Stimulated activated CD4-positive, alpha-beta T cell treated with anti-CD3 and anti-CD28 coated beads, Interleukin-12 subunit alpha, Interleukin-12 subunit beta, amount 100 ng/mL, for 24 hours (primary cell): ENCODE measurements around the gene ABCC8.
"Not testable (repeated sequence)": the region's sequence is repeated elsewhere in the genome, so short reads cannot be mapped to it uniquely, and the experiment has no call there.

ENCODE experiments used
- DNase-seq, 2 experiments: peaks; one replicate each; pipeline ENCODE4 v3.0.0-alpha.2; 2020; ENCODE audit warnings: low read depth in 2 of 2

The ABCC8 gene

DNA sequence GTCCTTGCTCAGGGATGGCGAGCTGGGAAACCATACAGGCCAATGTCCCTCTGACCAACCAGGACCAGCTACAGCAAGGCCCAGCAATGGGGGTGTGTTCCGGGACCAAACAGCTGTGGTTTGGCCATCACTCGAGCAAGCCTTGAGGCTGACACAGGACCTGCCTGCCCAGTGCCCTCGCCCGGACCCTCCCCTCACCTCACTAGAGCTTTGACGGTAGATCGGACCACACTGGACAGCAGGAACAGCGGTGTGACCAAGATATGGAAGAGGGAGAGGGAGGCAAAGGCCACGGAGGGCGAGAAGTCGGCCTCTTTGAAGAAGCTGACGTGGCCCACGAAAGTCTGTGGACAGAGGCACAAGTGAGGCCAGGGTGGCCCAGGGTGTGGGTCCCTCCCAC, 46.0 kb downstream of the ABCC8 start:
- DNase-seq = no peak

DNA sequence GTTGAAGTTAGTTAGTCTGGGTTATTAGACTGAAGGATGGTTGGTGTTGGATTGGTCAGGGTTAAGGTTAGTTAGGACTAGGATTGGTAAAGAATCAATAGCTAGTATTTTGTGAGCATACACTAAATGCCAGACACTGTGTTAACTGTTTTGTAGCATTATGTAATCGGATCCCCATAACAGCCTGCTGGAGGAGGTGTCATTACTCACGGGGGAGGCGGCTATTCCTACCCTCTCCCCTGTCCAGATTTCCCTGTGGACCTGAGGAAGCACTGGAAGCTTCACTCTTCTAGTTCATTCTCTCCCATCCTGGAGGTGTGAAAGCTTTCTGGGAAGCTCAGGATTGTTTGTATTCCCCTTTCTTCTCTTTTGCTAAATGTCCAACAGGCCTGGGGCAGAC, 47.7 kb downstream of the ABCC8 start:
- DNase-seq = no peak

DNA sequence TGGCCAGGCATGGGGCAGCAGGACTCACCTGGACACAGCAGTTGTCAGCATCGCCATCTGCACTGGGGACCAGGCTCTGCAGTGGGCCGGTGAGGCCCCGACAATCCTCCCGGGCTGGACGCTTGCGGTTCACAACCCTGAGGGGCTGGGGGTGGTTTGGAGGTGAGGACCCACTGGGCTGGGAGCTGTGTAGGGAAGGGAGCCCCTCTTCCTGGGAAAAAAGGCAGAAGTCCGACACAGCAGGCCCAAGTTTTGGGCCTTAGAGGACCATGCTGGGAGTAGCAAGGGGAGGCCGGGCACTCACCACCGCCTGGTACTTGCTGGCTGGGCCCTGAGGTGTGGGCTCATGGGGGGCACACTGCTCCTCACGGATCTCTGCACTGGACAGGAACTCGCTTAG, 48.4 kb downstream of the ABCC8 start:
- no peak for DNase-seq

DNA sequence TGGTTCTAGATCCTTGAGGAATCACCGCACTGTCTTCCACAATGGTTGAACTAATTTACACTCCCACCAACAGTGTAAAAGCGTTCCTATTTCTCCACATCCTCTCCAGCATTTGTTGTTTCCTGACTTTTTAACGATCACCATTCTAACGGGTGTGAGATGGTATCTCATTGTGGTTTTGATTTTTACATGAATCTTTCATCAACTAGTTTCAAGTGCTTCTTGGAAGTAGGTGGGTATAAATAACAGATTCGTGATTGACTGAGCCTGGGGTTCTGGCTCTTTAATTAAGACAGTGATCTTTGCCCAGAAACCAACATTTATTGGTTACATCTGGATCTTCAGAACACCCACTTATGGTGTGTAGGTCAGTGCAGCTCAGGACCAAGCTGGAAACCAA, 50.4 kb downstream of the ABCC8 start:
- not testable (repeated sequence) for DNase-seq

DNA sequence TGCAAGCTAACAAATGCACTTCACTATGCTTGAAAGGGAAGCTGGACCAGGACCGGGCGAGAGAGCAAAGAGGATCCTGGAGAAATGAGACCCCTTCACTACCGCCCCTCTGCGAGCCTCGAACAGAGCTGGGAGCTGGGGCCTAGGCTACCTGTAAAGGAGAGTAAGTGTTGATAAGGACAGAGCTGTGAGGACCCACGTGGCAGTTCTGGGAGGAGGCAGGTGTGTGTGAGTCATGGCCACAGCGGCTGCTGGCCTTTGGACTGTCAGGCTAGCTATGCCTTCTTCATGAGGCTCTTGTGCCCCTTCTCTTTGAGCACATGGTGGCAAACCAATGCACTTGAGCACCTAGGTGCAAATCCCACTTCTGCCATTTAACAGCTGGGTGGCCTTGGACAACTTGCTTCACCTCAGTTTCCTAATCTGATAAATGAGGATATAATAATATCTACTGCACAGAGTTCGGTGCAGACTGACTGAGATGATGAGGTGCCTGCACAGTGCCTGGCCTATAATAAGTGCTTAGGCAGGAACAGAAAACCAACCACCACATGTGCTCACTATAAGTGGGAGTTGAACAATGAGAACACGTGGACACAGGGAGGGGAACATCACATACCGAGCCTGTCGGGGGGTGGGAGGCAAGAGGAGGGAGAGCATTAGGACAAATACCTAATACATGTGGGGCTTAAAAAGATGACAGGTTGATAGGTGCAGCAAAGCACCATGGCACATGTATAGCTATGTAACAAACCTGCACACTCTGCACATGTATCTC, 52.9 kb downstream of the ABCC8 start:
- no peak for DNase-seq

DNA sequence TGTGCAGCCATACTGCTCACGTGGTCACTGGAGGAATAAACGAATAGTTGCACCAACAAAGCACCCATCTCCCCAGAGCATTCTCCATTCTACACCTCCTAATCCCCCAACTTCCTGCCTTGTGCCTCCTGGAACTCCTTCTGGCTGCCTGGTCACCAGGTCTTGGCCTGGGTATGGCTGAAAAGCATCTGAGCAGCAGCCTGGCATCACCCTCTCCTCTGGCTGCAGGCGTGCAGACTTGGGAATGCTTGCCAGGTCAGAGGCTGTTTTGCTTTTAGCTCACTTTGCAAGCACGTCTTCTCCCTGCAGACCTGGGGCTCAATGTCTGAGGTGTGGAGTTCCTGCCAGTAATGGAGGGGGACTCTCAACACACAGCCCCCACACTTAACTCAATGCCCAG, 54.9 kb downstream of the ABCC8 start:
- no peak for DNase-seq

GRCh38 chr11:17418444-17419081, 58.1 kb downstream of the ABCC8 start:
- no peak for DNase-seq

DNA sequence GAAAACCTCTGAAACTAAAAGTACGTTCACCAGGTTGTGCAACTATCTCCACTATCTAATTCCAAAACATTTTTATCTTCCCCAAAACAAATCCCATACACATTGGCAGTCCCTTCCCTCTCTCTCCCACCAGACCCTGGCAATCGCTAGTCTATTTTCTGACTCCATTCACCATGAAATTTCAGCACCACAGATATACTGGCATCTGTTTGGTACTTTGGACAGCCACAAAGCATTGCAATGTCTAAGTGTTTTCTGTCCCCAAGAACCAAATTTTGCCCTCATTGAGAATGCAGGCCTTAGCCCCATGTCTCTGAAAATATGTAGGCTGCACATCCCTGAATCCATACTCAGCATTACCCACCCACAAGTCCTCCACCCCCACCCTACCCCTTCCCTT, 60.2 kb downstream of the ABCC8 start:
- DNase-seq = no peak

DNA sequence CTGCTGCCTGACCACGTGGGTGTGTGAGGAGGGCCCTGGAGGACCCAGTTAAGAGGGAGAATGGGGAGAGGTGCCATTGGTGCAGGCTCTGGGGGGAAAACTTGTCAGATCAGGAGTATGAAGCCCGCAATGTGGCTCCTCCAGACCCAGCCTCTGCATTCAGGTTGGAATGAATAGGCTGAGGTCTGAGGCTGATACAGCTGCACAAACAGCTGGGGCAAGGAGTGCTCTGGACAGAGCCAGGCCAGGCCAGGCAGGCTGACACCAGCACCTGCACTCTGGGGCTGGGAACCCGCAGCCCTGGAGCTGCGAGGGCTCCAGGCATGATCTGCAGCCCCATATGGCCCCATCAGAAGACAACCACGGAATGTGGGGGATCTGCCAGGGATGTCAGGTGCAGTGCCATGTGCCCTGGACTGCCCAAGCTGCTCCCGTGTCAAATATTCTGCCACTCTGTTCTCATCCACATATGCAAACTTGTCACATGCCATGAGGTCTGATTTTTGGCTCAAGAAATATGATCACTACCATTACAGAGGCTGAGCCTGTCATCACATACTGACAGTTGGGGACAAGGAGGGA, 61.0 kb downstream of the ABCC8 start:
- DNase-seq = no peak

- DNase-seq = no peak
Observed at GRCh38 chr11:17414992-17415391, 61.7 kb downstream of the ABCC8 start.

DNA sequence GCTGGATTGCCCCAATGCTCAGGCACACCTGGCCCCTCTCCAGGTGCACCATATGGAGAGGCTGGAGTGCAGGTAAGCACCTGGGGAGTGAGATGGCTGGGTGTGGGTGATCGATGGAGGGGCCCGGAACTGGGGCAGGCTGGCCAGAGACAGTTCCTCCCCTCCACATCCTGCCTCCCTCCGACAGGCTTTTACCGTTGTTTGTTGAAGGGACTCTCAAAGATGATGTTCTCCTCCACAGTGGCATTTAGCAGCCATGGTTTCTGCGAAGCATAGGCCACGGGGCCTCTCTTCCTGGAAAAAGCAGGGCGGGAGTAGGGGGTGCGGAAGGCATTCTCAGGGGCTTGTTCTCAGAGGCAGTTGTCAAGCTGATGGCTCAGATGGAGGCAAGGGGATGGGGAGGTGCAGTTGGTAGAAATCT, 62.3 kb downstream of the ABCC8 start:
- DNase-seq = no peak

DNA sequence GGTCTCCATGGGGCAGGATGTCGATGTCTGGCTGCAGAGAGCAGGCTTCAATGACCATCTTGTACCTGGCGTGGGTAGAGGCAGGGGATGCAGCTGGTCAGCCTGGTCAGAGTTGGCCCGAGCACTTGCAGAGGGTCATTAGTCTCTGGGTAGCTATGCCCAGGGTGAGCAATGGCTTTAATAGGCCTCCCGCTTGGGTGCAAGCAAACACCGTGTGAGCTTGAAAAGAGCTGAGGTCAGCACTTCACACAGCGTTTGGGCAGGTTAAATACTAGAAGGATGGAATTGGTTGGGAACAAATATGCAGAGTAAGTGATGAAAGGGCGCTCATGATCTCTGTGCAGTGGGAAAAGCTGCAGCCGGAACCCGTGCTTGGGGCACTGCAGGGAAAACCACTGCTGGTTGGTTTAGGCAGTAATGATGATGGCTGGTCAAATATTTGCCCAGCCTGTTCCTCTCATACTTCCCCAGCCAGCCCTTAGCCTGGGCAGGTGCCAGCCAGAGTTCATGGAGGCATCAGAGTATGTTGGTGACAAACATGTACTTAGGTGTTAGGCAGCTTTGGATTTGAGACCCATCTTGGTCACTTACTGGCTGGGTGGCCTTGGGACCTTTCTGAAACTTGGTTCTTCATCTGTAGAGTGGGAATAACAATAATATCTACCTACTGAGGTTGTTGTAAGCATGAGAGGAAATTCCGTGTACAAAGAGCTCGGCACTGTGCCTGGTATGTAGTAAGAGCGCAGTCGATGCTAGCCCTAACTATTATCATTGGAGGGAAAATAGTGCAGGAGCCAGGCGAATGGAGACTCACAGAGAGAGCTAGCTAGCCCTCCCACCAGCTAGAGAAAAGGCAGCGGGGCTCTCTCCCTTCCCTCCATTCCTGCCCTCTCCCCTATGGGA, 63.0 kb downstream of the ABCC8 start:
- DNase-seq = no peak

- DNase-seq = no peak
Observed at GRCh38 chr11:17412488-17413180, 64.0 kb downstream of the ABCC8 start.

GRCh38 chr11:17411418-17411817, 65.2 kb downstream of the ABCC8 start:
- no peak for DNase-seq

DNA sequence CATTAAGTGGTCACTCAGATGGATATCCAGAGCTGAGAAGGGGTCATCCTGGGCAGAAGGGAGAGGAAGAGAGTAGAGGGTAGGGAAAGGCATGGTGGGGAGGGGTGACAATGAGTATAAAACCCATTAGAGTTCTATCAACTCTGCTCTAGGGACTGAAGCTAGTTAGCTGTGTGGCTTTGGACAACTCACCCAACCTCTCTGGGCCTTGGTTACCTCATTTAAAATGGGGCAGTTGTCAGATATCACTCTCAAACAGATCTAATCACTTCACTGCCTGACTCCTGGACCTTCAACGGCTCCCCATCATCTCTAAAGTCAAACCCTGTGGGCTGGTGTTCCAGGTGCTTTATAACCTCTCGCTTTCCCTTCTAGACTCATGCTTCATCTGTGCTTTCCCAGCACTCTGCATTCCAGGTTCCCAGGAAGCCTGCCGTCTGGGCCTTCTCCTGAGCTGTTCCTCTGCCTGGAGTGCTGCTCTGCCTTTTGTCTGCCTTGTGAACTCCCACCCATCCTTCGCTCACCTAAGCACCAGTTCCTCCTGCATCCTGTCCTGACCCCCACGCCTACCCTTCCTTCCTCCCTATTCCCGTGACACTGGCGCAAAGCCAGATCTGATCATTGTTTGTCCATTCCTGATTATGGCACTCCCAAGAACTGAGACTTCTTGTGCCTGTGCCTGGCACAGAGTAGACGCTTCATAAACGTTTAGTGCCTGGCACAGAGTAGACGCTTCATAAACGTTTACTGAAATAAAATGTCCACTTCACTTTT, 65.9 kb downstream of the ABCC8 start:
- no peak for DNase-seq

DNA sequence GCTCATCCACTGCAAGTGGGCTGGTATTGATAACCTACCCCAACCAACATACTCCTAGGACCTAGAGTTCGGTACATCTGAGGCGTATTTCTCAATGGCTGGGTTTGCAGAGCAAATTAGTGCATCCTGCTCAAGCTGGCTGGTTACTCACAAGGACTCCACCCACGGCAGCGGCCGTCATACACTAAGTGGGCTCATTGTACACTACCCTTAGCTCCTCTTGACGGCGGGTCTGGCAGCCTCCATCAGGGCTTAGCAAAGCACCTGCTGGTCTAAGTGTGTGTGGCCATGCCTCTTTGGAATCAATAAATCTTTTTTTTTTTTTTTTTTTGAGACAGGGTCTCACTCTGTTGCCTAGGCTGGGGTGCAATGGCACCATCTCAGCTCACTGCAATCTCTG, 68.0 kb downstream of the ABCC8 start:
- no peak for DNase-seq

DNA sequence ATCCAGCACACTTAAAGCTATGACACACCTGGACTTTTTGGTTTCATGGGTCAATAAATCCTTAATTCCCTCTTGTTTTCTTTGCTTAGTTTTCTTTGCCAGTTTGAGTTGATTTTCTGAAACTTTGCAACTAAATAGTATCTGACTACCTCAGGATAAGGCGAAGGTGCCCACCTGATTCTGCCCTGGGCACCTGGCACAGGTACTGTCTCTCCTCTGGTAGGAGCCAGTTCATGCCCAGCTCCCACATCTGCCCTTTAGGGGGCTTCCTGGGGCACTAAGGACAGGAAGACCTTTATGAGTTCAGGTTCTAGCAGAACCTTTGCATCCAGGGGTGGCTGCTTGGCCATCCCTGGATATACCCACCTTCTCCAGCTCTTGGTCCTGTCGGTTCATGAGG, 68.6 kb downstream of the ABCC8 start:
- DNase-seq = no peak

GRCh38 chr11:17407575-17407974, 69.1 kb downstream of the ABCC8 start:
- no peak for DNase-seq

- DNase-seq = no peak
Observed at GRCh38 chr11:17406818-17407149, 69.9 kb downstream of the ABCC8 start.

DNA sequence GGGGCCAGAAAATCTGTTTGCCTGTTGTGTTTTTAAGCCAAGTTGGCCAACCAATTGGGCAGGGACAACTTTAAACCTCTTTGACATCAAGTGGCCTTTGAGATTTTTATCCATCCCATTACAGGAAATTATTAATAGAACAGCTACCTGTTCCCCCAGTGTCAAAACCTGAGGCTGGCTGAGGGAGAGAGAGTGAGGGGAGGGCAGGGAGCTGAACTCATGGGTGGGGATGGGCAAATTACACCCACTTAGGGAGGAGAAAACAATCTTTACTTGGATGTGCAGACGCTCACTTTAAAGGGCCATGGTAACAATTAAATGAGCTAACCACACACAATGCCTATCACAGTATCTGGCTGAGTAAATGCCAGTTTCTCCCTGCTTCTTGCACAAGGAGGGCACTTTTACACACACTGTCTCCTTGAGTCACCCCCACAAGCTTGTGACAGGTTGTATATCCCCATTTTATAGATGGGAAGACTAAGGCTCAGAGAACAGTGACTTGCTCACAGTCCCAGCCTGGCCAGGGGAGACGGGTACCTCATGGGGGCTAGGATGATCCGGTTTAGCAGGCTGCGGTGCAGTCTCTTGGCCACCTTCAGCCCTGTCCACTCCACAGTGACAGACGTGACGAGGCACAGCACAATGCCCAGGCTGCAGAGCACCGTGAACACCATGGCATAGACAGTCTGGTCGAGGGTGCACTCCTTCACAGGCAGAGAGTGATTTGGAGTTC, 70.4 kb downstream of the ABCC8 start:
- no peak for DNase-seq
